Fibroblast of skin of right biceps (primary cell): Measurements from ENCODE around the gene ZNF710.

Source experiments
- DNase-seq: peaks from one replicate; pipeline ENCODE4 v3.0.0-alpha.2; 2013

ZNF710 gene

GRCh38 chr15:90019611-90020010 lies 18.5 kb downstream of the ZNF710 start:
- DNase-seq, result no peak

DNA sequence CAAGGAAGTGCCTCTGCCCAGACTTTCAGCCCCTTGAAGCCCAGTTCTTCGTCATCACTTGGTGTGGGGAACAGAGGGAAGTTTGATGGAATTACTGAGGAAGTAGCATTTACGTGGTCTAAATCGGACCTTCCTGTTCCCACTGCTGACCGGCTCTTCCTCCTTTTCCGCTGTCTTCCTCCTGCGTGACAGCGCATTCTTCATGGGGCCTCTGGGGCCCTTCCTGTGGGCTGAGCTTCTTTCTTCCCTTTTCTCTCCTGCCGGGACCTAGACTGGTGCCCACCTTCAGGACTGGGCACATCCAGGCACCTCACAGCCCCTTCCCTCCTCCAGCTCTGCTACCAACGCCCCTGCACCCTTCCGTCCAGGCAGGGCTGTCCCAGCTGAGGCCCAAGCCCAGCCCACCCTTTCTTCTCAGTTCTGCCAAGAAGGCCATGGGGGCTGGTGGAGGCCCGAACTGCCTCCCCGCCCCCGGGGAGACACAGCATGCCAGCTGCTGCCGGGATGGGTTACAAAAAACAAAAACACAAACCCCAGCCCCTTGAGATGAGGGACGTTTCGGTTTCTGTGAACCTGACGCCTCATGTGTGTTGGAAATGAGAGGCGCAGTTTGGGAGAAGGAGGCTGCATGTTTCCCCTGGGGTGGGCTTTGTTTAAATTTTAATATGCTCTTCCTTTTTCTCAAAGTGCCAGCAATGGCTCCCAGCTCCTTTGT lies 19.1 kb downstream of the ZNF710 start:
- no peak for DNase-seq

- DNase-seq, result no peak
Observed at GRCh38 chr15:90020936-90021507, 19.9 kb downstream of the ZNF710 start.

DNA sequence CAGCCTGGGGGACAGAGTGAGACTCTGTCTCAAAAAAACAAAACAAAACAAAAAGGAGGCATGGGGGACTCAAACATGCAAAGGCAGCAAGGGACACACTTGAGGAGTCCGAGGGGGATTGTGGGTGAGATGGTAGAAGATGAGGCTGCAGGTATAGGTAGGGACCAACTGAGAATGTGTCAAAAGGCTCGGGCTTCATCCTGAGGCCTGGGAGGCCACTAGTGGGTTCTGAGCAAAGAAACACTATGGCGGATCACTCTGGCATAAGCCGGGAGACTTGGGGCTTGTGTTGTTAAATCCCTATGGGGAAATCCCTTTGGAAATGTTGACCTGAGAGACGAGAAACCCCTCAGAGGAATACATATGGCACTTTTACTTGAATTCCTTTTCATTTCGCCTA lies 21.2 kb downstream of the ZNF710 start:
- no peak for DNase-seq

- DNase-seq, result no peak
Observed at GRCh38 chr15:90022905-90023700, 22.0 kb downstream of the ZNF710 start.

DNA sequence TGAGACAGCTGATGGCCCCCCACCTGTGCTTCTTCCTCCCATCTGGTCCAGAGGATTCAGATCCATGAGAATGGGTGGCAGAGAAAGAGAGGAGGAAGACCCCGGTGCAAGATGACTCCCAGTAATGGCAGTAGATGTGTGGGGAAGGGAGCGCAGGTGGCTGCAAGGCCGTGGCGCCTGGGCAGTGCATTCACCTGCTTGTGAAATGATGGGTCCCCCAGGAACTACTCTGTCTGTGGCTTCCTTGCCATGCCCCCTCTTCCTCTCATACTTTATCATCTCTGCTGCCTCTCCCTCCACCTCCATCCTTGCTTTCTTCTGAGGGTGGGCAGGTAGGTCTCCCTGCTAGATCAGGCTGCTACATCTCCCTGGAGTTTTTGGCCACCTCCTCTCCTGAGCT lies 23.3 kb downstream of the ZNF710 start:
- DNase-seq, result no peak

- no peak for DNase-seq
Observed at GRCh38 chr15:90025489-90026033, 24.4 kb downstream of the ZNF710 start.

- DNase-seq, result no peak
Observed at GRCh38 chr15:90028376-90028944, 27.3 kb downstream of the ZNF710 start.

- no peak for DNase-seq
Observed at GRCh38 chr15:90029024-90029423, 27.9 kb downstream of the ZNF710 start.

DNA sequence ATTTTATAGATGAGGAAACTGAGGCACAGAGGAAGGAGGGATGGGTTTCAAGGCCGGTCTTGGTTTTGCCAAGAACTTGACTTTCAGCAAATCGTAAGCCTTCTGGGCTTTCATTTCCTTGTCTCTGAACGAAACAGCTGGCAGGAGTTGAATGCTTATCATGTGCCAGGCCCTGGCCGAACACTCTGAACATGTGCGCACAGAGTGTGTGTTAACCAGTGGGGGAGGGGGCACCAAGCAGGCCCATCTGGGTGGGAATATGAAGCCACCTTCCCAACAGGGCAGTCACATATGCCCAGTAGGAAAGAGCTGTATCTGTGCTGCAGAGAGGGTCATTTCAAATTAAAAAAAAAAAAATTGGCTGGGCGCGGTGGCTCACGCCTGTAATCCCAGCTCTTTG lies 29.3 kb downstream of the ZNF710 start:
- no peak for DNase-seq

- DNase-seq, result peak; percentile 39
Observed at GRCh38 chr15:90031231-90031791, 30.2 kb downstream of the ZNF710 start.

GRCh38 chr15:90033006-90033405 lies 31.9 kb downstream of the ZNF710 start:
- DNase-seq, result no peak

GRCh38 chr15:90033448-90033847 lies 32.3 kb downstream of the ZNF710 start:
- no peak for DNase-seq

GRCh38 chr15:90035095-90035839 lies 34.1 kb downstream of the ZNF710 start:
- peak; percentile 76 for DNase-seq

DNA sequence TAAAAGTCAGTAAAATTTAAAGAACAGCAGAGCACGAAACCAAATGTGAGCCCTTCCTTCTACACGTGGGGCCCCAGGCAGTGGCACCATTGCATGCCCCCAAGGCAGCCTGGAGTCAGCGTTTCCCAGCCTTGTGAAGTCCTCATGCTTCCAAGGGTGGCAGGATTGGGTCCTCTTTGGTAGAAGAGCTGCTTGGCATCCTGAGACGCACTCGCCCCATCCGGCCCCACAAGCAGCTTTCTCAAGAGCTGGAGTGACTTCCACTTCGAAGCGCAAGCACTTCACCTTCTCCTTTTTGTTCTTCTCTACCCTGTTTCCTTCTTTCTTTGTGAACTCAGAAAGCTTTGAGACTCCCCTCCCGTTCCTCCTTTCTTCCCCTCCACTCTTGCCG lies 34.7 kb downstream of the ZNF710 start:
- no peak for DNase-seq

DNA sequence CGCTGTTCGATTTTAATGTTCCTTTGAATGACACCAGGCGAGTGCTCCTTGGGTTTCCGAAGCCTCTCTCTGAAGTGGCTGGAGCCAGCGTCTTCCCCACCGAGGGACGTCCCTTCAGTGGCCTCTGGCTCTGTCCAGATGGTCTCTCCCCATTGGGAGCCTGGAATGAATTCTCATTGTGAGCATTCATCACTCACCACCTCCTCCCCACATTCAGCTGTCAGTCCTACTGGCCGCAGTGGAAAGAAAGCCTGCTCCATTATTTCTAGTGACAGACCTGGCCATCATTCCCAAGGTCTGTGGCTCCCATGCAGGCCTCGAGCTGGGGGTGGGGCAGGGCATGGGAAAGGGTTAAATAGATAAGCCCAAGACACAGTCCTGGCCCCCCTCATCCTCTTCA lies 35.2 kb downstream of the ZNF710 start:
- DNase-seq, result no peak

DNA sequence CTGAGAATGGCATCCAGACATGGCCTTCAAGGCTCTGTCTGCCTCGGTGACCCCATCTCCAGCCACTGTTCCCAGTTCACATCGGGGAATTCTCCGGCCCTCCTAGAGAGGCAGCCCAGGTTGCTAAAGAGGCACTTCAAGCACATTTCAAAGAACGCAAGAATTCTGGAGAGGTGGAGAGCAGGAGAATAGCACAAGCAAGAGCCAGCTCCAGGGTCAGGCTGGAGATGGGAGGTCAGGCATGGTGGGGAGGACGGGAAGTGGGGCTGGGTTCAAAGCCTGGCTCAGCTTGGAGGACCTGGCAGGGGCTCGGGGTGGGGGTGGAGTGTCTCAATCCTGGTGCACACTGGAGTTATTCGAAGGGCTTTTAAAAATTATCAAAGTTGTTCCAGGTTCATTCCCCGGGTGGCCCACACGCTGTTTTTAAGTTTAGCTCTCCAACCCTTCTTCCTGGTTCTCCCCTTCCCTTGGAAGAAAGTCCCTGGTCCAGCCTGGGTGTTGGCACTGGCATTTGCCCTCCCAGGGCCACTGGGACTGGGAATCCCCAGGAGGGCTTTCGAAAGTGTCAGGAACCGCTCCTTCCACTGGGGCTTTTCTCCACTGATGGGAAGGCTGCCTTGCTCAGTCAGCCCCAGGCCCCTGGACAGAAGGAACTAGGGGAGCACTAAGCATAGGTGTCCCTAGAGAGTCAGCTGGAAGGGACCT lies 35.8 kb downstream of the ZNF710 start:
- no peak for DNase-seq

DNA sequence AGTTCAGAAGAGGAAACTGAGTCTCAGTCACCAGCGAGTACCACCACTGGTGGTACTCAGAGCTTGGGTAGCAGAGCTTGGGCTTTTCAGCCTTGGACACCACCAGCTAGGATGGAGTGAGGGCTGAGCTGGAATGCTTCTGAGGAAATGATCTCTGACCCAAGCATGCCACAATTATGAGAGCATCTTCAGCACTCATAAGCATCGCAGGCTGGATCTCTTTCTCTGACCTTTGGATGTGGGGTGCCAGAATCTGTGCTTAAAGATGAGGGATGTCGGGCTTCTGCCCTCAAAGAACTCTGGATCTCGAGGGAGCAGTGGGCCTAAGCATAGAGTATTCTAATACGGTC lies 36.4 kb downstream of the ZNF710 start:
- peak; percentile 41 for DNase-seq

DNA sequence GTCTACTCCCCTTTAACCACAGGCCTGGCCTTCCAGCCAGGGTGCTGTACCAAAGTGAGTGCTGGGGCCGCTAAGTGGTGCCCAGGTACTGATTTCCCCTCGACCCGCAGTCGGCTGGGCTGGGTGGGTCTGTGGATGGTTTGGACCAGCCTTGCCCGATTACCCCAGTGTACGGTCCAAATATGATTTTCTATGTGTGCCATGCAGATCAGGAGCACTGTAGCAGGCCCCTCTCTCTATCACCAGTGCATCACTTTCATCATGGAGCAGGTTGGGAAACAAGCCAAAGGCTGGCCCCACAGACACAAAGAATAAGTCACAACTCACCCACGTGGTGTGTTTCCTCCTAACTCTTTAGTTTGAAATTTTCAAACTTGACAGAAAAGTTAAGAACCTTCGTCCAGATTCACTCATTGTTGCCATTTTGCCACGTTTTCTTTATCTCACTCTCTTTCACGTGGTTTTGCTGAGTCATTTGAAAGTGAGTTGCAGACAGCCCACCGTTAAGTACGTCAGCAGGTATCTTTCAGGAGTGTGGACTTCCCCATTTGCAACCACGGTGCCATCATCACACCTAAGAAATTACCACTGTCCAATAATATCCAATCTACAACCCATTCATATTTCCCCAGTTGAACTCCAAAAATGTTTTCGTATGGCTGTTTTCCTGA lies 37.0 kb downstream of the ZNF710 start:
- DNase-seq, result peak; percentile 51

DNA sequence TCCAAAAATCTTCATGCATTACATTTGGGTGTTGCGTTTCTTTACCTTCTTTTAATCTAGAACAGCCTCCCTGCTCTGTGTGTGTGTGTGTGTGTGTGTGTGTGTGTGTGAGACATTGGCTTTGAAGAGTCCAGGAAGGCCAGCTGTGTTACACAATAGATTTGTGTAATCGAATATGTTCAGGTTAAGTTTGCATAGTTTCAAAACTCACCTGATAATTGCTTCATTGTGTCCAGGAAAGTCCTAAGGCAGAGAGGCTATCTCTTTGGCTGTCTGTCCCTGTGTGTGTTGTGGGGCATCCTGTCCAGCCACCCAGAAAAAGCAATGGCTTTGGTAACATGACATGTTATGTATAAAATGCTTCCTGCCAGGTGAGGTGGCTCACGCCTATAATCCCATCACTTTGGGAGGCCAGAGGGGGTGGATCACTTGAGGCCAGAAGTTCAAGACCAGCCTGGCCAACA lies 37.5 kb downstream of the ZNF710 start:
- DNase-seq, result no peak

GRCh38 chr15:90039996-90040395 lies 38.9 kb downstream of the ZNF710 start:
- DNase-seq, result no peak
